ENCODE measurements around the gene FCGBP. TPM values are rescaled to one million over a fixed set of nuclear protein-coding genes. Genes with fewer than 3 reads are reported as not detected.
"Not testable (repeated sequence)": the region's sequence is repeated elsewhere in the genome, so short reads cannot be mapped to it uniquely, and the experiment has no call there.

Gene FCGBP
- total RNA-seq, 1 donor from 2014 or later: 2.5 TPM

GRCh38 chr19:39967561-39967960 lies 33.1 kb upstream of the FCGBP start:
- H3K27me3 Mint-ChIP-seq (ENCODE audit: low read depth): no peaks in the 10 kb centered on the region
- TF ChIP-seq CTCF (IDR thresholded peaks at IDR 0.05; ENCODE audit: unreplicated experiment): no peak
- peaks cover 28% of the 10 kb centered on the region for H3K4me1 Mint-ChIP-seq

GRCh38 chr19:39966617-39967016 lies 32.2 kb upstream of the FCGBP start:
- no peaks in the 10 kb centered on the region for H3K27me3 Mint-ChIP-seq (ENCODE audit: low read depth)
- H3K4me1 Mint-ChIP-seq: peaks cover 20% of the 10 kb centered on the region
- TF ChIP-seq CTCF (IDR thresholded peaks at IDR 0.05; ENCODE audit: unreplicated experiment): no peak
- H3K9me3 Mint-ChIP-seq: peaks cover 4% of the 10 kb centered on the region
- no peak overlapping the region for H3K4me3 Mint-ChIP-seq
- no peak overlapping the region for H3K27ac Mint-ChIP-seq
- DNase-seq (ENCODE audit: low spot score in 2 of 2, unreplicated experiment in 2 of 2): peak in 1 of 2 experiments; percentile 5
- H3K36me3 Mint-ChIP-seq: no peaks in the 10 kb centered on the region

More at GRCh38 chr19:39967561-39967960, 33.1 kb upstream of the FCGBP start:
- Mint-ChIP-seq H3K4me3 (no peak overlapping the region), H3K9me3 (no peaks in the 10 kb centered on the region), H3K27ac (no peak overlapping the region), H3K36me3 (no peaks in the 10 kb centered on the region)
- DNase-seq (ENCODE audit: low spot score in 2 of 2, unreplicated experiment in 2 of 2): peak in 1 of 2 experiments; percentile 1

- H3K4me1 Mint-ChIP-seq: peaks cover 18% of the 10 kb centered on the region
- peaks cover 6% of the 10 kb centered on the region for H3K9me3 Mint-ChIP-seq
- H3K27me3 Mint-ChIP-seq (ENCODE audit: low read depth): no peaks in the 10 kb centered on the region
- H3K36me3 Mint-ChIP-seq: no peaks in the 10 kb centered on the region
- no peak overlapping the region for H3K27ac Mint-ChIP-seq
- no peak for TF ChIP-seq CTCF (IDR thresholded peaks at IDR 0.05; ENCODE audit: unreplicated experiment)
- H3K4me3 Mint-ChIP-seq: no peak overlapping the region
- DNase-seq (ENCODE audit: low spot score in 2 of 2, unreplicated experiment in 2 of 2): no peak
Observed at GRCh38 chr19:39963898-39964297, 29.5 kb upstream of the FCGBP start.

GRCh38 chr19:39959407-39959806 lies 25.0 kb upstream of the FCGBP start:
- not testable (repeated sequence) for DNase-seq (ENCODE audit: low spot score in 2 of 2, unreplicated experiment in 2 of 2); H3K9me3 Mint-ChIP-seq; H3K27me3 Mint-ChIP-seq (ENCODE audit: low read depth); H3K36me3 Mint-ChIP-seq; H3K4me3 Mint-ChIP-seq
- peak overlapping the region; percentile 52 for H3K27ac Mint-ChIP-seq
- H3K4me1 Mint-ChIP-seq: peaks cover 17% of the 10 kb centered on the region

- not testable (repeated sequence) for DNase-seq (ENCODE audit: low spot score in 2 of 2, unreplicated experiment in 2 of 2); H3K4me3 Mint-ChIP-seq; H3K36me3 Mint-ChIP-seq; H3K27me3 Mint-ChIP-seq (ENCODE audit: low read depth); H3K9me3 Mint-ChIP-seq
- H3K4me1 Mint-ChIP-seq: peaks cover 17% of the 10 kb centered on the region
- H3K27ac Mint-ChIP-seq: peak overlapping the region; percentile 52
Observed at GRCh38 chr19:39958942-39959341, 24.5 kb upstream of the FCGBP start.

GRCh38 chr19:39957886-39958285 lies 23.5 kb upstream of the FCGBP start:
- H3K27me3 Mint-ChIP-seq (ENCODE audit: low read depth); H3K4me3 Mint-ChIP-seq; H3K27ac Mint-ChIP-seq; DNase-seq (ENCODE audit: low spot score in 2 of 2, unreplicated experiment in 2 of 2); H3K36me3 Mint-ChIP-seq; H3K9me3 Mint-ChIP-seq: not testable (repeated sequence)
- peaks cover 20% of the 10 kb centered on the region for H3K4me1 Mint-ChIP-seq

GRCh38 chr19:39953915-39954314 lies 19.5 kb upstream of the FCGBP start:
- Mint-ChIP-seq H3K36me3 (no peaks in the 10 kb centered on the region), H3K4me1 (peaks cover 11% of the 10 kb centered on the region), H3K9me3 (no peaks in the 10 kb centered on the region), H3K27me3 (ENCODE audit: low read depth) (no peaks in the 10 kb centered on the region), H3K27ac (no peak overlapping the region), H3K4me3 (no peak overlapping the region)
- no peak for TF ChIP-seq CTCF (IDR thresholded peaks at IDR 0.05; ENCODE audit: unreplicated experiment)
- DNase-seq (ENCODE audit: low spot score in 2 of 2, unreplicated experiment in 2 of 2): no peak
